Measurements from ENCODE around the gene INSRR. TPM values are rescaled to one million over a fixed set of nuclear protein-coding genes. Genes with fewer than 3 reads are reported as not detected.
A peak's percentile ranks its signal among the peaks of the same experiment; 100 is the strongest.

INSRR gene
- polyA plus RNA-seq, 2 donors = 0.01 TPM; not detected in 1

GRCh38 chr1:156865865-156866248 lies 6.9 kb upstream of the INSRR start:
- Histone ChIP-seq H3K27me3 (ENCODE audit: control insufficient read depth in 1 of 2, insufficient read depth in 2 of 2, low read length in 2 of 2) (peaks cover 0 to 5% of the 10 kb centered on the region in 2 donors), H3K36me3 (ENCODE audit: control insufficient read depth in 2 of 2, insufficient read depth in 2 of 2, low read length in 1 of 2) (no peaks in the 10 kb centered on the region), H3K4me3 (ENCODE audit: low read depth in 1 of 2, low read length in 2 of 2) (no peak overlapping the region), H3K9me3 (ENCODE audit: control insufficient read depth in 2 of 2, insufficient read depth in 1 of 2, low read depth in 1 of 2, low read length in 1 of 2) (no peaks in the 10 kb centered on the region), H3K27ac (ENCODE audit: low read depth in 2 of 2, low read length in 1 of 2) (no peak overlapping the region), H3K4me1 (ENCODE audit: control insufficient read depth in 2 of 2, insufficient read depth in 2 of 2, low read length in 1 of 2) (peaks cover 0 to 4% of the 10 kb centered on the region in 2 donors)
- WGBS, 2 donors = 82 to 84% methylated on average over 4 of the region's 4 CpGs

- H3K27me3 ChIP-seq (ENCODE audit: control insufficient read depth in 1 of 2, insufficient read depth in 2 of 2, low read length in 2 of 2) = peaks cover 0 to 5% of the 10 kb centered on the region in 2 donors
- H3K4me3 ChIP-seq (ENCODE audit: low read depth in 1 of 2, low read length in 2 of 2) = no peak overlapping the region
- no peak overlapping the region for H3K27ac ChIP-seq (ENCODE audit: low read depth in 2 of 2, low read length in 1 of 2)
- WGBS, 2 donors = 81 to 85% methylated on average over 9 of the region's 9 CpGs
- H3K36me3 ChIP-seq (ENCODE audit: control insufficient read depth in 2 of 2, insufficient read depth in 2 of 2, low read length in 1 of 2) = no peaks in the 10 kb centered on the region
- H3K9me3 ChIP-seq (ENCODE audit: control insufficient read depth in 2 of 2, insufficient read depth in 1 of 2, low read depth in 1 of 2, low read length in 1 of 2) = no peaks in the 10 kb centered on the region
- peaks cover 0 to 6% of the 10 kb centered on the region in 2 donors for H3K4me1 ChIP-seq (ENCODE audit: control insufficient read depth in 2 of 2, insufficient read depth in 2 of 2, low read length in 1 of 2)
Measured at GRCh38 chr1:156865258-156865657, 6.3 kb upstream of the INSRR start.

- Histone ChIP-seq H3K27me3 (ENCODE audit: control insufficient read depth in 1 of 2, insufficient read depth in 2 of 2, low read length in 2 of 2) (peaks cover 0 to 5% of the 10 kb centered on the region in 2 donors), H3K4me1 (ENCODE audit: control insufficient read depth in 2 of 2, insufficient read depth in 2 of 2, low read length in 1 of 2) (peaks cover under 1 to 6% of the 10 kb centered on the region in 2 donors), H3K27ac (ENCODE audit: low read depth in 2 of 2, low read length in 1 of 2) (no peak overlapping the region), H3K36me3 (ENCODE audit: control insufficient read depth in 2 of 2, insufficient read depth in 2 of 2, low read length in 1 of 2) (no peaks in the 10 kb centered on the region), H3K9me3 (ENCODE audit: control insufficient read depth in 2 of 2, insufficient read depth in 1 of 2, low read depth in 1 of 2, low read length in 1 of 2) (no peaks in the 10 kb centered on the region), H3K4me3 (ENCODE audit: low read depth in 1 of 2, low read length in 2 of 2) (no peak overlapping the region)
- 86 to 90% methylated on average over 4 of the region's 4 CpGs for WGBS, 2 donors
Measured at GRCh38 chr1:156864796-156865195, 5.9 kb upstream of the INSRR start.

- H3K36me3 ChIP-seq (ENCODE audit: control insufficient read depth in 2 of 2, insufficient read depth in 2 of 2, low read length in 1 of 2) = no peaks in the 10 kb centered on the region
- 73 to 75% methylated on average over 7 of the region's 7 CpGs for WGBS, 2 donors
- H3K27me3 ChIP-seq (ENCODE audit: control insufficient read depth in 1 of 2, insufficient read depth in 2 of 2, low read length in 2 of 2) = peaks cover 0 to 10% of the 10 kb centered on the region in 2 donors
- H3K4me1 ChIP-seq (ENCODE audit: control insufficient read depth in 2 of 2, insufficient read depth in 2 of 2, low read length in 1 of 2) = peaks cover 3 to 9% of the 10 kb centered on the region in 2 donors
- no peak overlapping the region for H3K4me3 ChIP-seq (ENCODE audit: low read depth in 1 of 2, low read length in 2 of 2)
- H3K27ac ChIP-seq (ENCODE audit: low read depth in 2 of 2, low read length in 1 of 2) = no peak overlapping the region
- no peaks in the 10 kb centered on the region for H3K9me3 ChIP-seq (ENCODE audit: control insufficient read depth in 2 of 2, insufficient read depth in 1 of 2, low read depth in 1 of 2, low read length in 1 of 2)
Measured at GRCh38 chr1:156863631-156864030, 4.7 kb upstream of the INSRR start.

GRCh38 chr1:156862997-156863599 lies 4.2 kb upstream of the INSRR start:
- 49 to 60% methylated on average over 10 of the region's 10 CpGs for WGBS, 2 donors
- Histone ChIP-seq H3K36me3 (ENCODE audit: control insufficient read depth in 2 of 2, insufficient read depth in 2 of 2, low read length in 1 of 2) (no peaks in the 10 kb centered on the region), H3K9me3 (ENCODE audit: control insufficient read depth in 2 of 2, insufficient read depth in 1 of 2, low read depth in 1 of 2, low read length in 1 of 2) (no peaks in the 10 kb centered on the region), H3K4me1 (ENCODE audit: control insufficient read depth in 2 of 2, insufficient read depth in 2 of 2, low read length in 1 of 2) (peaks cover 3 to 9% of the 10 kb centered on the region in 2 donors), H3K27me3 (ENCODE audit: control insufficient read depth in 1 of 2, insufficient read depth in 2 of 2, low read length in 2 of 2) (peaks cover 3 to 10% of the 10 kb centered on the region in 2 donors), H3K4me3 (ENCODE audit: low read depth in 1 of 2, low read length in 2 of 2) (no peak overlapping the region), H3K27ac (ENCODE audit: low read depth in 2 of 2, low read length in 1 of 2) (no peak overlapping the region)

- 81 to 83% methylated on average over 6 of the region's 6 CpGs for WGBS, 2 donors
- Histone ChIP-seq H3K9me3 (ENCODE audit: control insufficient read depth in 2 of 2, insufficient read depth in 1 of 2, low read depth in 1 of 2, low read length in 1 of 2) (no peaks in the 10 kb centered on the region), H3K27me3 (ENCODE audit: control insufficient read depth in 1 of 2, insufficient read depth in 2 of 2, low read length in 2 of 2) (peaks cover 3 to 10% of the 10 kb centered on the region in 2 donors), H3K4me3 (ENCODE audit: low read depth in 1 of 2, low read length in 2 of 2) (no peak overlapping the region), H3K27ac (ENCODE audit: low read depth in 2 of 2, low read length in 1 of 2) (no peak overlapping the region), H3K4me1 (ENCODE audit: control insufficient read depth in 2 of 2, insufficient read depth in 2 of 2, low read length in 1 of 2) (peaks cover 3 to 9% of the 10 kb centered on the region in 2 donors), H3K36me3 (ENCODE audit: control insufficient read depth in 2 of 2, insufficient read depth in 2 of 2, low read length in 1 of 2) (no peaks in the 10 kb centered on the region)
Measured at GRCh38 chr1:156862584-156862983, 3.7 kb upstream of the INSRR start.

GRCh38 chr1:156860628-156861423 lies 1.9 kb upstream of the INSRR start, which contains the start of gene NTRK1:
NTRK1 (plus strand) TSS chr1:156860865; CDS start chr1:156860935, 70 bp downstream.
- Histone ChIP-seq H3K27me3 (ENCODE audit: control insufficient read depth in 1 of 2, insufficient read depth in 2 of 2, low read length in 2 of 2) (peaks cover 3 to 10% of the 10 kb centered on the region in 2 donors), H3K4me3 (ENCODE audit: low read depth in 1 of 2, low read length in 2 of 2) (peak within 1 kb of the TSS; percentile 7 to 12), H3K4me1 (ENCODE audit: control insufficient read depth in 2 of 2, insufficient read depth in 2 of 2, low read length in 1 of 2) (peaks cover 3 to 9% of the 10 kb centered on the region in 2 donors), H3K36me3 (ENCODE audit: control insufficient read depth in 2 of 2, insufficient read depth in 2 of 2, low read length in 1 of 2) (no peaks in the 10 kb centered on the region), H3K9me3 (ENCODE audit: control insufficient read depth in 2 of 2, insufficient read depth in 1 of 2, low read depth in 1 of 2, low read length in 1 of 2) (no peaks in the 10 kb centered on the region), H3K27ac (ENCODE audit: low read depth in 2 of 2, low read length in 1 of 2) (no peak within 1 kb of the TSS)
- 4% methylated on average over 63 to 69 of the region's 69 CpGs for WGBS, 2 donors

GRCh38 chr1:156860113-156860627 lies 1.3 kb upstream of the INSRR start:
- no peaks in the 10 kb centered on the region for H3K36me3 ChIP-seq (ENCODE audit: control insufficient read depth in 2 of 2, insufficient read depth in 2 of 2, low read length in 1 of 2)
- no peaks in the 10 kb centered on the region for H3K9me3 ChIP-seq (ENCODE audit: control insufficient read depth in 2 of 2, insufficient read depth in 1 of 2, low read depth in 1 of 2, low read length in 1 of 2)
- 1% methylated on average over 34 to 35 of the region's 35 CpGs for WGBS, 2 donors
- H3K4me3 ChIP-seq (ENCODE audit: low read depth in 1 of 2, low read length in 2 of 2) = peak overlapping the region; percentile 7 to 12
- peaks cover 3 to 10% of the 10 kb centered on the region in 2 donors for H3K27me3 ChIP-seq (ENCODE audit: control insufficient read depth in 1 of 2, insufficient read depth in 2 of 2, low read length in 2 of 2)
- peaks cover 3 to 9% of the 10 kb centered on the region in 2 donors for H3K4me1 ChIP-seq (ENCODE audit: control insufficient read depth in 2 of 2, insufficient read depth in 2 of 2, low read length in 1 of 2)
- no peak overlapping the region for H3K27ac ChIP-seq (ENCODE audit: low read depth in 2 of 2, low read length in 1 of 2)

GRCh38 chr1:156859523-156860112 lies 701 bp upstream of the INSRR start:
- 3% methylated on average over 31 to 33 of the region's 33 CpGs for WGBS, 2 donors

More at GRCh38 chr1:156859523-156860112, 701 bp upstream of the INSRR start:
- Histone ChIP-seq H3K4me1 (ENCODE audit: control insufficient read depth in 2 of 2, insufficient read depth in 2 of 2, low read length in 1 of 2) (peaks cover 3 to 9% of the 10 kb centered on the region in 2 donors), H3K4me3 (ENCODE audit: low read depth in 1 of 2, low read length in 2 of 2) (peak overlapping the region in 1 of 2 donors; percentile 7), H3K36me3 (ENCODE audit: control insufficient read depth in 2 of 2, insufficient read depth in 2 of 2, low read length in 1 of 2) (no peaks in the 10 kb centered on the region), H3K9me3 (ENCODE audit: control insufficient read depth in 2 of 2, insufficient read depth in 1 of 2, low read depth in 1 of 2, low read length in 1 of 2) (no peaks in the 10 kb centered on the region), H3K27me3 (ENCODE audit: control insufficient read depth in 1 of 2, insufficient read depth in 2 of 2, low read length in 2 of 2) (peaks cover 3 to 10% of the 10 kb centered on the region in 2 donors), H3K27ac (ENCODE audit: low read depth in 2 of 2, low read length in 1 of 2) (no peak overlapping the region)
